GM19351 (cell line): ENCODE data around the gene STAP1.
"Not testable (repeated sequence)": the region's sequence is repeated elsewhere in the genome, so short reads cannot be mapped to it uniquely, and the experiment has no call there.

Experiments used
- ATAC-seq: cut with Tn5 transposase; IDR thresholded peaks from one replicate; pipeline ENCODE4 v1.9.1; 2021; ENCODE audit warnings: mild to moderate bottlenecking, moderate library complexity; ENCODE audit not compliant: unreplicated experiment

Gene STAP1

GRCh38 chr4:67558493-67558892 is at the start of gene STAP1:
STAP1 (plus strand) TSS chr4:67558727; CDS start chr4:67558810, 83 bp downstream.
- ATAC-seq, result peak; percentile 54

GRCh38 chr4:67512501-67512900 is 46.0 kb upstream of the STAP1 start:
- ATAC-seq, result no peak

GRCh38 chr4:67520141-67520540 is 38.4 kb upstream of the STAP1 start:
- ATAC-seq, result no peak

GRCh38 chr4:67521506-67521905 is 37.0 kb upstream of the STAP1 start:
- ATAC-seq, result peak; percentile 92

- no peak for ATAC-seq
These were observed 36.3 kb upstream of the STAP1 start for GRCh38 chr4:67522230-67522629.

GRCh38 chr4:67522851-67523671 is 35.5 kb upstream of the STAP1 start:
- ATAC-seq, result no peak

GRCh38 chr4:67524140-67524539 is 34.4 kb upstream of the STAP1 start:
- ATAC-seq, result not testable (repeated sequence)

- ATAC-seq, result no peak
These were observed 27.1 kb upstream of the STAP1 start for GRCh38 chr4:67531379-67531962.

- not testable (repeated sequence) for ATAC-seq
These were observed 26.1 kb upstream of the STAP1 start for GRCh38 chr4:67532397-67532796.

GRCh38 chr4:67533112-67533511 is 25.4 kb upstream of the STAP1 start:
- ATAC-seq, result no peak

- ATAC-seq, result no peak
These were observed 23.2 kb upstream of the STAP1 start for GRCh38 chr4:67535280-67535840.

- ATAC-seq, result no peak
These were observed 18.7 kb upstream of the STAP1 start for GRCh38 chr4:67539830-67540229.

- ATAC-seq, result no peak
These were observed 16.5 kb upstream of the STAP1 start for GRCh38 chr4:67542076-67542475.

- peak; percentile 91 for ATAC-seq
These were observed 13.1 kb upstream of the STAP1 start, which contains the start of gene CENPC for GRCh38 chr4:67545199-67546003. CENPC (minus strand) TSS chr4:67545503; CDS start chr4:67545355, 148 bp downstream.

GRCh38 chr4:67546004-67546356 is 12.5 kb upstream of the STAP1 start:
- no peak for ATAC-seq

GRCh38 chr4:67546971-67547370 is 11.6 kb upstream of the STAP1 start:
- ATAC-seq, result no peak

GRCh38 chr4:67549123-67549522 is 9.4 kb upstream of the STAP1 start:
- peak; percentile 25 for ATAC-seq

- ATAC-seq, result peak; percentile 34
These were observed 8.1 kb upstream of the STAP1 start for GRCh38 chr4:67550451-67550850.

- ATAC-seq, result peak; percentile 39
These were observed 7.7 kb upstream of the STAP1 start for GRCh38 chr4:67550857-67551256.

- ATAC-seq, result not testable (repeated sequence)
These were observed 6.3 kb upstream of the STAP1 start for GRCh38 chr4:67552146-67552792.

GRCh38 chr4:67554096-67554495 is 4.4 kb upstream of the STAP1 start:
- ATAC-seq, result no peak
